ENCODE data around the gene VPS37C. TPM values are rescaled to one million over a fixed set of nuclear protein-coding genes. Genes with fewer than 3 reads are reported as not detected.

Gene VPS37C
- total and polyA plus RNA-seq, 10 of the 15 experiments (the other 5 are each of a cell fraction or from before 2014, with no cell fraction given) = 0.39 to 16.5 (median 7.8) TPM

GRCh38 chr11:61119055-61119454 is 42.2 kb downstream of the VPS37C start:
- Histone ChIP-seq H3K9ac (ENCODE audit: control insufficient read depth, insufficient read depth, low read length) (no peak overlapping the region), H3K9me3 (replicated peaks; ENCODE audit: control insufficient read depth, insufficient read depth, low read length) (no peaks in the 10 kb centered on the region), H3K4me1 (ENCODE audit: control insufficient read depth, insufficient read depth, low read length) (peaks cover 4% of the 10 kb centered on the region), H3K4me3 (no peak overlapping the region), H3K27ac (ENCODE audit: control insufficient read depth, insufficient read depth) (no peak overlapping the region), H3K79me2 (ENCODE audit: control insufficient read depth, insufficient read depth, low read length) (no peaks in the 10 kb centered on the region), H4K20me1 (ENCODE audit: control insufficient read depth, insufficient read depth) (no peaks in the 10 kb centered on the region), H3K27me3 (replicated peaks in 1 of 2; ENCODE audit: control insufficient read depth in 2 of 2, insufficient read depth in 2 of 2, low read length in 1 of 2) (no peaks in the 10 kb centered on the region), H2AFZ (ENCODE audit: control insufficient read depth, low read depth, low read length) (no peak overlapping the region), H3K4me2 (ENCODE audit: control insufficient read depth, insufficient read depth) (no peak overlapping the region), H3K36me3 (ENCODE audit: control insufficient read depth in 2 of 2, insufficient read depth in 2 of 2, low read length in 1 of 2) (no peaks in the 10 kb centered on the region)
- ChIA-PET CTCF (interaction anchor here (1.3 kb wide), 1 partner anchor 149 kb away, joined by 3 read pairs; no protein-coding TSS in a partner anchor), SMC1A (ENCODE audit: uncharacterized antibody, unreplicated experiment) (interaction anchor here (1.0 to 1.2 kb wide), 3 partner anchors 10 to 150 kb away, joined by 3 to 4 read pairs (median 3); no protein-coding TSS in a partner anchor), POLR2A (interaction anchor here (0.6 kb wide), 1 partner anchor 40 kb away, joined by 3 read pairs; no protein-coding TSS in a partner anchor), RAD21 (ENCODE audit: unreplicated experiment) (no interaction called here)
- intact Hi-C loops (cut with micrococcal nuclease; ENCODE audit: unreplicated experiment) = no loop called here
- FAIRE-seq (no peak), ATAC-seq (no peak), DNase-seq (ENCODE audit: low read depth, low spot score) (no peak)
- in situ Hi-C loops (cut with MboI) = no loop called here
- no peak for TF ChIP-seq POLR2A (IDR thresholded peaks at IDR 0.05; ENCODE audit: low read depth, low read length)
- TF ChIP-seq CBFB (IDR thresholded peaks at IDR 0.05; ENCODE audit: low read depth) = no peak
- TF ChIP-seq ZNF592 (IDR thresholded peaks at IDR 0.05) = no peak
- TF ChIP-seq ZNF687 (IDR thresholded peaks at IDR 0.05) = no peak
- TF ChIP-seq WRNIP1 (IDR thresholded peaks at IDR 0.05; ENCODE audit: borderline replicate concordance, low read depth, low read length) = no peak
- no peak for TF ChIP-seq ZNF622 (IDR thresholded peaks at IDR 0.05)
- WGBS (ENCODE audit: insufficient coverage, insufficient replicate concordance, low lambda C conversion rate, missing lambda C conversion rate) = 58% methylated on average over 9 of the region's 9 CpGs
- BruUV-seq (replicated peaks) = no TSS peak

Measured in GM12878 (cell line).